SU-DHL-6 (cell line): ENCODE measurements around the gene PWWP2A.

Experiments
- CTCF ChIP-seq: fragments of 200-600 bp; sonication (generic); IDR thresholded peaks from one replicate; pipeline ENCODE4 v1.5.1; 2017; ENCODE audit warnings: antibody characterized with exemption, mild to moderate bottlenecking, low read length, moderate library complexity; ENCODE audit not compliant: insufficient read depth, poor library complexity, severe bottlenecking
- EZH2phosphoT487 ChIP-seq: fragments of 200-600 bp; sonication (generic), shearing (Covaris generic); conservative IDR thresholded peaks from 2 replicates; pipeline ENCODE4 v1.6.1; 2018; ENCODE audit warnings: mild to moderate bottlenecking, antibody characterized with exemption, low read length, moderate library complexity, mixed read lengths

- TF ChIP-seq CTCF (no peak), EZH2phosphoT487 (no peak)
These were observed 13.4 kb downstream of the PWWP2A start for GRCh38 chr5:160105686-160106360.
